GM19193 (cell line): ENCODE measurements around the gene SCNN1G.

Source experiments
- POLR2A ChIP-seq: IDR thresholded peaks from 4 replicates; pipeline ENCODE4 v1.6.1; 2011; ENCODE audit not compliant: insufficient read depth, insufficient read length; ENCODE audit errors: extremely low read depth

Gene SCNN1G

GRCh38 chr16:23209606-23210005, 27.1 kb downstream of the SCNN1G start:
- TF ChIP-seq POLR2A = no peak

GRCh38 chr16:23213831-23214230, 31.3 kb downstream of the SCNN1G start:
- TF ChIP-seq POLR2A = no peak

- TF ChIP-seq POLR2A = no peak
Observed at GRCh38 chr16:23214796-23215195, 32.3 kb downstream of the SCNN1G start.

- TF ChIP-seq POLR2A = no peak
Observed at GRCh38 chr16:23215435-23215834, 32.9 kb downstream of the SCNN1G start.

GRCh38 chr16:23216658-23217246, 34.2 kb downstream of the SCNN1G start:
- no peak for TF ChIP-seq POLR2A

- no peak for TF ChIP-seq POLR2A
Observed at GRCh38 chr16:23217646-23218045, 35.1 kb downstream of the SCNN1G start.

- no peak for TF ChIP-seq POLR2A
Observed at GRCh38 chr16:23222929-23223328, 40.4 kb downstream of the SCNN1G start.

GRCh38 chr16:23223368-23223767, 40.8 kb downstream of the SCNN1G start:
- no peak for TF ChIP-seq POLR2A

GRCh38 chr16:23225109-23225508, 42.6 kb downstream of the SCNN1G start:
- TF ChIP-seq POLR2A = no peak

GRCh38 chr16:23225634-23226033, 43.1 kb downstream of the SCNN1G start:
- no peak for TF ChIP-seq POLR2A

GRCh38 chr16:23227529-23227928, 45.0 kb downstream of the SCNN1G start:
- no peak for TF ChIP-seq POLR2A

- TF ChIP-seq POLR2A = no peak
Observed at GRCh38 chr16:23229714-23230113, 47.2 kb downstream of the SCNN1G start.

GRCh38 chr16:23232806-23233205, 50.3 kb downstream of the SCNN1G start:
- TF ChIP-seq POLR2A = no peak

- no peak for TF ChIP-seq POLR2A
Observed at GRCh38 chr16:23235176-23235575, 52.6 kb downstream of the SCNN1G start.

GRCh38 chr16:23236983-23237382, 54.4 kb downstream of the SCNN1G start:
- no peak for TF ChIP-seq POLR2A

- no peak for TF ChIP-seq POLR2A
Observed at GRCh38 chr16:23240994-23241393, 58.4 kb downstream of the SCNN1G start.

GRCh38 chr16:23244122-23244521, 61.6 kb downstream of the SCNN1G start:
- TF ChIP-seq POLR2A = no peak
